Skeletal muscle tissue (tissue), 4 donors: ENCODE measurements around the gene STK17A. TPM values are rescaled to one million over a fixed set of nuclear protein-coding genes. Genes with fewer than 3 reads are reported as not detected.
"Not testable (repeated sequence)": the region's sequence is repeated elsewhere in the genome, so short reads cannot be mapped to it uniquely, and the experiment has no call there.

Experiments
- H3K27ac ChIP-seq: one replicate; pipeline ENCODE4 v1.7.0; 2013; ENCODE audit warnings: mild to moderate bottlenecking, low read depth, low read length, inconsistent platforms
- H3K27me3 ChIP-seq, 3 donors: one replicate each; pipeline ENCODE4 v1.7.0; 2013; ENCODE audit warnings: low read length in 3 of 3; ENCODE audit not compliant: control insufficient read depth in 3 of 3, insufficient read depth in 3 of 3
- H3K36me3 ChIP-seq, 3 donors: one replicate each; pipeline ENCODE4 v1.7.0; 2013; ENCODE audit warnings: low read length in 3 of 3; ENCODE audit not compliant: control insufficient read depth in 3 of 3, insufficient read depth in 3 of 3
- H3K4me1 ChIP-seq, 3 donors: one replicate each; pipeline ENCODE4 v1.7.0; 2013; ENCODE audit warnings: low read length in 3 of 3, mild to moderate bottlenecking in 3 of 3; ENCODE audit not compliant: control insufficient read depth in 3 of 3, insufficient read depth in 3 of 3
- H3K4me3 ChIP-seq, 3 donors: one replicate each; pipeline ENCODE4 v1.7.0; 2013; ENCODE audit warnings: low read length in 3 of 3
- H3K9ac ChIP-seq, 3 donors: one replicate each; pipeline ENCODE4 v1.7.0; 2013; ENCODE audit warnings: low read length in 3 of 3, mild to moderate bottlenecking in 3 of 3, moderate library complexity in 2 of 3, low read depth in 1 of 3
- H3K9me3 ChIP-seq, 3 donors: one replicate each; pipeline ENCODE4 v1.7.0; 2013; ENCODE audit warnings: low read length in 3 of 3; ENCODE audit not compliant: control insufficient read depth in 3 of 3
- total RNA-seq: library from RNA; depleted of rRNA; stranded (reverse); fragments of >200 nt; gene quantifications from one replicate; pipeline ENCODE4 v1.2.3, GENCODE V29; 2014
- donor health status: Osteomylitis.

The STK17A gene
- total RNA-seq, 1 donor from 2014 or later: 11.0 TPM

DNA sequence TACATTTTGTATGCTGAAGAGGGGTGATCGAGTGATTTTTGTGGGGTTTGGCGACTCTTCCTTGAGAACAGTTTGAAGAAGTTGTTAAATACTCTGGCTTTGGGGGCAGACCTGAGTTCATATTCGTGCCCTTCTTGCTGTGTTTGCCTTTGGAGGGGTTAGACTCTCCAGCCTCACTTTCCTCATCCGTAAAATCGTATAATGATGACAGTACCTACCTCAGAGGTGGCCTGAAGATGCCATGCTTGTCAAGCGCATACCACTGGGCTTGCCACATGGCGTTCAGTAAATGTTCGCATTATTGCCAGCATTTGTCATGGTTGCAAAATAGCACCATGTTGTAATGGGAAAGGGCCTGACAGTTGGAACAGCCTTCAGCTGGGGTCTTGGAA is 1.3 kb downstream of the STK17A start:
- peak overlapping the region; percentile 85 to 95 (median 88) for H3K4me3 ChIP-seq
- H3K36me3 ChIP-seq: no peaks in the 10 kb centered on the region
- peak overlapping the region; percentile 83 to 86 (median 86) for H3K9ac ChIP-seq
- peak overlapping the region; percentile 91 for H3K27ac ChIP-seq
- H3K27me3 ChIP-seq: no peaks in the 10 kb centered on the region
- no peaks in the 10 kb centered on the region for H3K9me3 ChIP-seq
- peaks cover 11 to 18% (median 13%) of the 10 kb centered on the region in 3 donors for H3K4me1 ChIP-seq

DNA sequence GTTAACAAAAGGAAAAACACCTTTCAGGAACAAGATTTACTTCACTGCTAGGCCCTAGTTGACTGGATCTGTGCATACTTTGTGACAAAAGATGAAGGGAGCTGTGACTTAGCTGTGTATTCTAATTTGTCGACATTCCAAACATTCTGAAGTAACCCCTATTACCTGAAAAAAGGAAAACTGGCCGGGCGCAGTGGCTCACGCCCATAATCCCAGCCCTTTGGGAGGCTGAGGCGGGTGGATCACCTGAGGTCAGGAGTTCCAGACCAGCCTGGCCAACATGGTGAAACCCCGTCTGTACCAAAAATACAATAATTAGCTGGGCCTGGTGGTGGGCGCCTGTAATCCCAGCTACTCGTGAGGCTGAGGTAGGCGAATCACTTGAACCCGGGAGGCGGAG is 1.8 kb downstream of the STK17A start:
- Histone ChIP-seq H3K9ac (peak overlapping the region in 2 of 3 donors; percentile 86), H3K4me1 (peaks cover 11 to 18% (median 13%) of the 10 kb centered on the region in 3 donors), H3K27ac (peak overlapping the region; percentile 91)
- H3K27me3 ChIP-seq, H3K9me3 ChIP-seq, H3K4me3 ChIP-seq, H3K36me3 ChIP-seq: not testable (repeated sequence)

DNA sequence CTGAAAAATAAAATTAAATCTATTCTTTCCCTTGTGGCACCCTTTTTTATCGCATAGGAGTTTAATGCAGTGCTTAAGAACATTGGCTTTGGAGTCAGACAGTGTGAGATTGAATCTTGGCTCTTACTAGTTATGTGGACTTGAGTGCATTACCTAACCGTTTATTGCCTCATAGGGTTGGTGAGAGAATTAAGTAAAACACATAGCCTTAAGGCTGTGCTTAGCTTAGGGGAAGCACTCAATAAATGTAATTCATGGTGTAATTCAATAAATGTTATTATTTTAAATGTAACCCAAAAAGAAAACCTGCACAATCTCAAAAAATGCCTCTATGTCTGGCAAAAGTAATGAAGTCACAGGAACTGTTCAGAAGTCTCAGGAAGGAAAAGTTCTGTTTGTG is 2.7 kb downstream of the STK17A start:
- Histone ChIP-seq H3K27me3 (no peaks in the 10 kb centered on the region), H3K9me3 (no peaks in the 10 kb centered on the region), H3K9ac (no peak overlapping the region), H3K4me3 (no peak overlapping the region), H3K4me1 (peaks cover 11 to 18% (median 13%) of the 10 kb centered on the region in 3 donors), H3K36me3 (no peaks in the 10 kb centered on the region), H3K27ac (no peak overlapping the region)

DNA sequence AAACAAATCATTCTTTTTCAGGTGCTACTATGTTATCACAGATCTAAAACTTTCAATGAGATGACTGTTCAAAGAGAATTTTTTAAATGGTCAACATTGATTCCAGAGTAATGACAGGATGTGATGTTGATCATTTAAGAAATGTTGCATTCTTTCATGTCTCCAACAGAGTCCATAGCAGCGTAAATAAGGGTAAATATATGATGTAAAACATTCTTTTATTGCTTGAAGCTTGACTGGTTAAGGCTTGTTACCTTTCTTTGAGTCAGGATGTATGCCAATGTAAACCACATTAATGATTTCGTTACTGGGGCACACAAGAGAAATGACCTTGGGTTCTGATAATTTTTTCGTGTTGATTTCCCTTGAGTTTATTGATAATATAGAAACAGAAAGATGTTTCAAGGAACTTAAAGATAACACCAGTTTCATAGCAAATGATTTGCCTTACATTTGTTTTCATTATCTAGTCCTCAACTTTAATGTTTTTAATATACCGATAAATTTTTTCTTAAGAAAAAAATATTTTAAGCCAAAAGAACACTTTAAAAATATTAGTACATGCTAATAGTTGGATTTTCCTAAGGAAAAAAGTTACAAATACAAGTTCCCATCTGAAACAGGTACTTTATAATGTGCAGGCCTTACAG is 3.5 kb downstream of the STK17A start:
- Histone ChIP-seq H3K36me3 (no peaks in the 10 kb centered on the region), H3K27ac (no peak overlapping the region), H3K27me3 (no peaks in the 10 kb centered on the region), H3K9ac (no peak overlapping the region), H3K4me3 (no peak overlapping the region), H3K4me1 (peaks cover 11 to 19% (median 13%) of the 10 kb centered on the region in 3 donors), H3K9me3 (no peaks in the 10 kb centered on the region)

DNA sequence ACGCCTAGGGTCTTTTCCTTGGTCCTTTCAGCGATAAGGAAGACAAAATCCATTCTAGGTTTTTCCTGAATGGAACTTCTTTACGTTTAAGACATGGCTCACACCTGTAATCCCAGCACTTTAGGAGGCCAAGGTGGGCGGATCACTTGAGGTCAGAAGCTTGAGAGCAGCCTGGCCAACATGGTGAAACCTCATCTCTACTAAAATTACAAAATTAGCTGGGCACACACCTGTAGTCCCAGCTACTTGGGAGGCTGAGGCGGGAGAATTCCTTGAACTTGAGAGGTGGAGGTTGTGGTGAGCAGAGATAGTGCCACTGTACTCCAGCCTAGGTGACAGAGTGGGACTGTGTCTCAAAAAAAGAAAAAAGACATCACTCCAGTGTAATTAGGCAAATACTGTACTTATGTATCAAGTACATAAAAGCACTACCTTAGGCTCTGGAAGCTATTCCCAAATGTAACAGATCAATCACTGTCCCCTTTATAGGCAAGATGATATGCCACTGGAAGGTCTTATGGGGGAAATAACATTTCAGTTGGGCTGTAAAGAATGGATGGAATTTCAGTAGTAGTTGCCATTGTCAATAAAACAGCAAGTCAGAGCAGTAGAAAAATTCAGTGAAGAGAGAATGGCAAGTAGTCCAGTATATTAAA is 5.7 kb downstream of the STK17A start:
- Histone ChIP-seq H3K36me3 (no peaks in the 10 kb centered on the region), H3K9me3 (no peaks in the 10 kb centered on the region), H3K27ac (no peak overlapping the region), H3K4me3 (no peak overlapping the region), H3K9ac (no peak overlapping the region), H3K27me3 (no peaks in the 10 kb centered on the region), H3K4me1 (peaks cover 10 to 17% (median 12%) of the 10 kb centered on the region in 3 donors)

DNA sequence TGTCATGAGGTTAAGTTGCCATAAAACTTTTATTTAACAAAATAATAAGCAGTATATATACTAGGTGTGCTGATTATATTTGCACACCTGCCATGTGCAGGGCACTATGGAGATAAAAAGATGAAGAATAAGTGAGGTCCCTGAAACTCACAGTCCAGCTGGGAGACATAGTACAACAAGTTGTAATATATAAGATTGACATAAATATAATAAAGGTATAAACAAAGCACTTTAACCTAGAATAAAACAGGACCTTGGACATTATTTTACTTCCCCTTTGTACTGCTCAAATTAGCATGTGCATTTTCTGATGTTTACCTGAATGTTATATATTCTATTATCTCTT is 6.2 kb downstream of the STK17A start:
- no peaks in the 10 kb centered on the region for H3K36me3 ChIP-seq
- H3K4me1 ChIP-seq: peaks cover 9 to 15% (median 10%) of the 10 kb centered on the region in 3 donors
- no peaks in the 10 kb centered on the region for H3K27me3 ChIP-seq
- no peak overlapping the region for H3K4me3 ChIP-seq
- no peaks in the 10 kb centered on the region for H3K9me3 ChIP-seq
- no peak overlapping the region for H3K27ac ChIP-seq
- no peak overlapping the region for H3K9ac ChIP-seq

DNA sequence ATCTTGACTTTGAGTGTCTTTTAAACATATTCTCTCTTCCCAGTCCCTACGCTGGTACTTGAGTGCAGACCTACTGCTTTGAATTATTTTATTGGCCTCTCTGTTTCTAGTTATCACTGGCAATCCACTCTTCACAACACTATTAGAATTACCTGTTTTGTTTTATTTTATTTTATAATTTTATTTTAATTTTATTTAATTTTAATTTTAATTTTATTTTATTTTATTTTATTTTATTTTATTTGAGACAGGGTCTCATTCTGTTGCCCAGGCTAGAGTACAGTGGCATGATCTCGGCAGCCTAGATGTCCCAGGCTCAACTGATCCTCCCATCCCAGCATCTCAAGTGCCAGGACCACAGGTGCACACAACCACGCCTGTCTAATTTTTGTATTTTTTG is 6.8 kb downstream of the STK17A start:
- Histone ChIP-seq H3K27ac (no peak overlapping the region), H3K9me3 (no peaks in the 10 kb centered on the region), H3K4me3 (no peak overlapping the region), H3K27me3 (no peaks in the 10 kb centered on the region), H3K9ac (no peak overlapping the region), H3K4me1 (peaks cover 2 to 9% (median 5%) of the 10 kb centered on the region in 3 donors), H3K36me3 (no peaks in the 10 kb centered on the region)

DNA sequence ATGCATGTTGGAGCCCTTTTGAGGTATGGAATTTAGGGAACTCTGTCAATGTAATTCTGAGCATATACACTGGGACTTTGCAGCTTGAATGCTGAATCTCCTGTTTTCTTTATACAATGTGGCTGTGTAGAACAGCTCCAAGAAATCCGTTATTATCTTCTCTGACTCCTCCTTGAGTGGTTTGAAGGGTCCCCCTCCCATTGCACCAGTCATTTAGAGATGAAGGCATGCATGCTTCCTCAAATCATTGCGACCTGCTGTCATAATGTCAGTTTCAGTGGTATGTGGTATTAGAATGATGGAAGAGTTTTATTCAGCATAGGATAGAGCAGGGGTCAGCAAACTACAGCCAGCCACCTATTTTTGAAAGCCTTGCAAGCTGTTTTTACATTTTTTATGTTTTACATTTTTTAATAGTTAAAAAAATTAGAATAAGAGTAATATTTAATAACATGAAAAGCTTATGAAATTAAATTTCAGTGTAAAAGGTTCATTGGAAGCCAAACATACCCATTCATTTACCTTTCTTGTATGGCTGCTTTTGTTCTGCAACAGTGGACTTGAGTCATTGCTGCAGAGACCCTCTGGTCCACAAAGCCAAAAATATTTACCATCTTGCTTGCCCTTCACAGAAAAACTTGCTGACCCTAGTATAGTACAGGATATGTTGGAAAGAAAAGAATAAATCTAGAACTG is 8.1 kb downstream of the STK17A start:
- no peaks in the 10 kb centered on the region for H3K9me3 ChIP-seq
- H3K27me3 ChIP-seq: no peaks in the 10 kb centered on the region
- H3K4me1 ChIP-seq: peaks cover 0 to 5% (median 4%) of the 10 kb centered on the region in 3 donors
- H3K4me3 ChIP-seq: no peak overlapping the region
- no peaks in the 10 kb centered on the region for H3K36me3 ChIP-seq
- no peak overlapping the region for H3K9ac ChIP-seq
- no peak overlapping the region for H3K27ac ChIP-seq

DNA sequence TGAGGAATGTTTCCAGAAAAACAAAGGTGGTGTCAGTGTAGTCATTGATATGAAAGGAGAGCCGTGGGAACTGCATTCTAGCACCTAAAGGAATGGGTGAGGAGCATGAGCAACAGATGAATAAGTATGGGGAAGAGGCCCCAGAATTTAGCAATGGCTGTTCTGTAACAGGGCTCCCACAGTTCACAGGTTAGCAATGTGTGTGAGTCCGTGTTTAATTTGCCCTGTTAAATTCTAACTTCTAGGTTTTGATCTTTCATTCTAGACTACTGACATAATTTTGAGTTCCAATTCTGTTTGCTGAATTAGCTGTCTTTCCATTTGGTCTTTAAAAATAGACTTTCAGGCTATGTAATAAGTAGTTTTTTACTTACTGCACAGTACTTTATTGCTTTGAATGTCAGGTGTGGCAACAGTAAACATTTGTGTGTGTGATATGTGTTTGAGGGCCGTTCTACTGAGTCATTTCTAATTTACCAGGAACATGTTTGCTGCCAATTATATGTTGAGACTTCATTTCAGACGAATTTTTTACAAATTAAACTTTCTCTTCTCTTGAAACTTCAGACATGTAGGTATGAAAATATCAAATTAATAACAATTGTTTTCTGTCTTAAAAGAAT is 8.8 kb downstream of the STK17A start:
- Histone ChIP-seq H3K36me3 (peaks cover 0 to 4% (median 0%) of the 10 kb centered on the region in 3 donors), H3K9me3 (no peaks in the 10 kb centered on the region), H3K9ac (no peak overlapping the region), H3K27ac (no peak overlapping the region), H3K27me3 (no peaks in the 10 kb centered on the region), H3K4me3 (no peak overlapping the region), H3K4me1 (peaks cover 0 to 5% (median 4%) of the 10 kb centered on the region in 3 donors)

DNA sequence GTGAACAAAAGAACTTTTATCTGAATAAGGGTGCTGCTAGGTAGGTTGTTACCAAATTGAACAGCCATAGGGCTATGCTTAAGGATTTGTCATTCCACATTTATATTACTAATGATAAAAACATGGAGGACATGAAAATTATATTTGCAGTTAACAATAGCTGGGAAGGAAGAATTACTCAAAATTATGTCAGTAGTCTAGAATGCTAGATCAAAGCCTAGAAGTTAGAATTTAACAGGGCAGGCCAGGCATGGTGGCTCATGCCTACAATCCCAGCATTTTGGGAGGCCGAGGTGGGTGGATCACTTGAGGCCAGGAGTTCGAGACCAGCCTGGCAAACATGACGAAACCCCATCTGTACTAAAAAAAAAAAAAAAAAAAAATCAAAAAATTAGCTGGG is 9.4 kb downstream of the STK17A start:
- Histone ChIP-seq H3K4me3 (no peak overlapping the region), H3K9ac (no peak overlapping the region), H3K4me1 (peaks cover 0 to 5% (median 4%) of the 10 kb centered on the region in 3 donors)

More for the DNA sequence above, 9.4 kb downstream of the STK17A start:
- H3K27ac ChIP-seq: no peak overlapping the region
- H3K36me3 ChIP-seq: peaks cover 0 to 4% (median 0%) of the 10 kb centered on the region in 3 donors
- no peaks in the 10 kb centered on the region for H3K27me3 ChIP-seq
- H3K9me3 ChIP-seq: no peaks in the 10 kb centered on the region
